GM21825 (cell line): ENCODE measurements around the gene DENR.
"Not testable (repeated sequence)": the region's sequence is repeated elsewhere in the genome, so short reads cannot be mapped to it uniquely, and the experiment has no call there.

ENCODE experiments used
- ATAC-seq: cut with Tn5 transposase; IDR thresholded peaks from one replicate; pipeline ENCODE4 v1.9.1; 2021; ENCODE audit warnings: mild to moderate bottlenecking, moderate library complexity; ENCODE audit not compliant: unreplicated experiment

Gene DENR

GRCh38 chr12:122738571-122738970 lies 14.1 kb upstream of the DENR start:
- no peak for ATAC-seq

DNA sequence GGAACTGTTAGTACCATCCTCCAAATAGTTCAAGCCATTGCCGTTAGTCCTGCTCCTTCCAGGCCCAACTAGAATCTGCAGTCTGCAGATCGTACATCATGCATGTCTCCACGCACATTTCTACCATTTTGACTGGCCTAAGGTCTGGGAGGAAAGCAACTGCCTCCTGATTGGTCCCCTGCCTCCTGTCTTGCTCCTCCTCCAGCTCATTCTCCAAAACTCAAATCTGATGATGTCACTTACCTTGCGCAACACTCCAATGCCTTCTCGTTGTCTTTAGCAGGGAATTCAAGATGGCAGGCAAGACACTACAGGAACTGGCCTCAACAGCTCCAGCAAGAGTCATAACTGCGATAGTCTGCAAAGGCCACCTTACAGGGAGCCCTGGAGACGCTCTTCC lies 12.3 kb upstream of the DENR start:
- ATAC-seq, result no peak

DNA sequence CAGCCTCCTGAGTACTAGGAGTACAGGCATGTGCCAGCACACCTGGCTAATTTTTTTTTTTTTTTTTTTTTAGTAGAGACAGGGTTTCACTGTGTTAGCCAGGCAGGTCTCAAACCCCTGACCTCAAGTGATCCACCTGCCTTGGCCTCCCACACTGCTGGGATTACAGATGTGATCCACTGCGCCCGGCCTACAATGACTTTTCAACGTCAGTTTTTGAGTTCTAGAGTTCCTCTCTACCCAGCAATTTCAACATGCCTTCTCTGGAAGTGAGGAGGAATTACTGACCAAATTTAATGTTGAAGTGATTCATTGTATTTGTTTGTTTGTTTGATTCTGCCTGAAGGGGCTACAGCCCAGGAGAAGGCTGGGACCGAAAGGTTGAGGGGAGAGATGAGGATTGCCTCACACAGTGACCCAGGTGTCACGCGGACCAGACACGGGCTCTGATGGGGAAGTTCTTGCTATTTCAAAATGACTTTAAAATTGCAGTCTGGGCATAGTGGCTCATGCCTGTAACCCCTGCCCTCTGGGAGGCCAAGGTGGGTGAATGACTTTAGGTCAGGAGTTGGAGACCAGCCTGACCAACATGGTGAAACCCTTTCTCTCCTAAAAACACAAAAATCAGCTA lies 8.6 kb upstream of the DENR start:
- ATAC-seq, result no peak

DNA sequence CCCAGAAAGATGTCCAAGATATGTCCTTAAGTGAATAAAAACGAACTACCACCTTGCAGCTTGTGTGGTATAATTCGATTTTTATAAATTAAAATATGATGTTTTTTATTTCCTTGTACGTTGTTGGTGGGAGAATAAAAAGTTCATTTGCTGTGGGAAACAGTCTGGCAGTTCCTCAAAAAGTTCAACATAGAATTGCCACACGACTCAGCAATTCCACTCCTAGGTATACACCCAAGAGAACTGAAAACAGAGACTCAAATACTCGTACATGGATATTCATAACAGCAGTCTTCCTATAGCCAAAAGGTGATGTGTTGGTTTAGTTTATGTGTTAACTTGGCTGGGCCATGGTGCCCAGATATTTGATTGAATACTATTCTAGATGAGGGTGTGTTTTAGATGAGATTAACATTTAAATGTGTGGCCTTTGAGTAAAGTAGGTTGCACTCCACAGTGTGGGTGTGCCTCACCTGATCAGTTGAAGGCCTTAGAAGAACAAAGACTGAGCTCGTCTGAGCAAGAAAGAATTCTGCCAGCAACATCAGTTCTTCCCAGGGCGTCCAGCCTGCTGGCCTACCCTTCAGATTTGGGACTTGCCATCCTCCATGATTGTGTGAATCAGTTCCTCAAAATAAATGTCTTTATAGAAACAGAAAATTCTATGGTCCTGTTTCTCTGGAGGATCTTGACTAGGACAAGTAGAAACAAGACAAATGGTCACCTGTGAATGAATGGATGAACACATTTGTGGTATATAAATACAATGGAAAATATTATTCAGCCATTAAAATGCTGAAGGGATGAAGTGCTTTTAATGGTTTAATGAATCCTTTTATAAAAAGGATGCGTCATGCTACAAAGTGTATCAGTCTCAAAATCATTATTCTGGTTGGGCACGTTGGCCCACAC lies 5.1 kb upstream of the DENR start:
- no peak for ATAC-seq

- no peak for ATAC-seq
These were observed 2.9 kb upstream of the DENR start for GRCh38 chr12:122749569-122750332.

DNA sequence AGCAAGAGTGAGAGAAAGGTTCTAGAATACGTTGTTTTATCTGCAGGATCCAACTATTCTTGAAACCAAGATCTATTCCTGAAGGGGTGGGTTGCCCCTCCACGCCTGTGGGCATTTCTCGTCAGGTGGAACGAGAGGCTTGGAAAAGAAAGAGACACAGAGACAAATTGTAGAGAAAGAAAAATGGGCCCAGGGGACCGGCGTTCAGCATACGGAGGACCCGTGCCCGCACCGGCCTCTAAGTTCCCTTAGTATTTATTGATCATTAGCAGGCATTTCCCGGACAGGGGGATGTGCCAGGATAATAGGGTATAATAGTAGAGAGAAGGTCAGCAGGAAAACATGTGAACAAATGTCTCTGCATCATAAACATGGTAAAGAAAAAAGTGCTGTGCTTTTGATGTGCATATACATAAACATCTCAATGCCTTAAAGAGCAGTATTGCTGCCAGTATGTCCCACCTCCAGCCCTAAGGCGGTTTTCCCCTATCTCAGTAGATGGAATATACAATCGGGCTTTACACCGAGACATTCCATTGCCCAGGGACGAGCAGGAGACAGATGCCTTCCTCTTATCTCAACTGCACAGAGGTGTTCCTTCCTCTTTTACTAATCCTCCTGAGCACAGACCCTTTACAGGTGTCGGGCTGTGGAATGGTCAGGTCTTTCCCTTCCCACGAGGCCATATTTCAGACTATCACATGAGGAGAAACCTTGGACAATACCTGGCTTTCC lies 1.7 kb upstream of the DENR start:
- not testable (repeated sequence) for ATAC-seq

DNA sequence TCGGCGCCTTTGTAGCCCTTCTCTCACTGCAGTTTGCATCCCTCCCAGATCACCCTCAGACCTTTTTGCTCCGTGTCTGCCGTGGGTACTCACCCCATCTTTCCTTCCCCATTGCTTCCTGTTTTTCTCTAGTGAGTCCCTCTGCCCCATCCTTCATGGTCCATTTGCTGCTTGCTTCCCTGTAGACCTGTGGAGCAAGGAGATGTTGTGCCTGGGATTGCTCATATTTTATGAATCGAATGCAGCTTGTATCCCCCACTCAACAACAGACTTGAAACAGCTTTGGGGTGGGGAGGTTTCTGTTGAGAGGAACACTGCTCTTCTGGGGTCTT lies 661 bp downstream of the DENR start:
- peak; percentile 5 for ATAC-seq

- no peak for ATAC-seq
These were observed 2.2 kb downstream of the DENR start for GRCh38 chr12:122754790-122755189.

GRCh38 chr12:122757568-122757967 lies 4.9 kb downstream of the DENR start:
- ATAC-seq, result no peak

- no peak for ATAC-seq
These were observed 32.9 kb downstream of the DENR start for GRCh38 chr12:122785503-122785902.

GRCh38 chr12:122788387-122788786 lies 35.8 kb downstream of the DENR start:
- ATAC-seq, result no peak

DNA sequence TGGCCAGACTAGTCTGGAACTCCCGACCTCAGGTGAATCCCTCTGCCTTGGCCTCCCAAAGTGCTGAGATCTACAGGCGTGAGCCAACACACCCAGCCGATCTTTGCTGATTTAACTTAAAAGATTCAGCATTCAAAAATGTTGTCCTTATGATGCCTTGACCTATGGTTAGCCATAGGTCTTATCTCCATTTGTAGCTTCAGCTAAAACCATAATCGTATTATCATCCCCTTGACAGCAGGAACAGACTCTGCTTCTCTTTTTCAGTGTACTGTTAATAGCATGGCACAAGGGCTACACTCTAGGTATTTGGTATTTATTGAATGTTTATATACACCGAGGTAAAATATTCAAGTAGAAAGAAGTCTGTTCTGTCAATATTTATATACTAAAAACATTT lies 37.0 kb downstream of the DENR start:
- no peak for ATAC-seq

DNA sequence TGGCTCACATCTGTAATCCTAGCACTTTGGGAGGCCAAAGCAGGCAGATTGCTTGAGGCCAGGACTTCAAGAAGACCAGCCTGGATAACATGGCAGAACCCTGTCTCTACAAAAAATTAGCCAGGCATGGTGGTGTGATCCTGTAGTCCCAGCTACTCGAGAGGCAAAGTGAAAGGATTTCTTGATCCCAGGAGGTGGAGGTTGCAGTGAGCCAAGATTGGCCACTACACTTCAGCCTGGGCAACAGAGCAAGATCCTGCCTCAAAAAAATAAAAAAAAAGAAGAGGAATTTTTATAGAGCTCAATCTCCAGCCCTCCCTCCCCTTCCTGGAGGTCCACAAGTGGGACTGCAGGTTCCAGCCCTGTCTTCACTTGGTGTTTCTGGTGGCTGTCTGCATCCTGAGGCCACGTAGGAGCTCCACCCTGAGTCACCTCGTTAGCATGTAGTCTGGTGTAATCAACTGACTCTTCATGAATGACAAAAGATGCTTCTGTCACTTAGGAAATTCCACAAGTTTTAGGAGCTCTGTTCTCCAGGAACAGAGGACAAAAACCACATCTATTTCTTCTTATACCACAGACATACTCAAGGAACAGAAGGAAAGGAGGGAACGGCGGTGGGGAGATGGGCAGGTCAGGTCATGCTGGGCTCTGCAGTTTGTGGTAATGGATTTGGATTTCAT lies 37.9 kb downstream of the DENR start:
- ATAC-seq, result no peak

DNA sequence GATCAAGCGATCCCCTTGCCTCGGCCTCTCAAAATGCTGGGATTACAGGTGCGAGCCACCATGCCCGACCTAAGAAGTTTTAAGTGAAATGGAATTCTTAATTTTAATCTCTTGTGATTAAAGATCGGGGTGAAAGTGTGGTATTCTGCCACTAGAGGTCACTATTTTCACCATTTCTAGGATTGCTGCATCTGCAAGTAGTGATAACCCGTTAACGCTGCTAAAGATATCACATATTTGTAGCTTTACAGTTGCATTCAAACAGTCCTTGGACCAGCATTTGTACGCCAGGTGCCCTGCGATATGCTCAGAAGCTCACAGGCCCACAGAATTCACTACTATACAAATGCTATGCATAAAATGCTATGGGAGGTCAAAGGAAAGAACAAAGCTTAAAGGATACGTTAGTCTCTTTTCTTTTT lies 41.1 kb downstream of the DENR start:
- no peak for ATAC-seq

GRCh38 chr12:122795807-122796206 lies 43.2 kb downstream of the DENR start:
- no peak for ATAC-seq

DNA sequence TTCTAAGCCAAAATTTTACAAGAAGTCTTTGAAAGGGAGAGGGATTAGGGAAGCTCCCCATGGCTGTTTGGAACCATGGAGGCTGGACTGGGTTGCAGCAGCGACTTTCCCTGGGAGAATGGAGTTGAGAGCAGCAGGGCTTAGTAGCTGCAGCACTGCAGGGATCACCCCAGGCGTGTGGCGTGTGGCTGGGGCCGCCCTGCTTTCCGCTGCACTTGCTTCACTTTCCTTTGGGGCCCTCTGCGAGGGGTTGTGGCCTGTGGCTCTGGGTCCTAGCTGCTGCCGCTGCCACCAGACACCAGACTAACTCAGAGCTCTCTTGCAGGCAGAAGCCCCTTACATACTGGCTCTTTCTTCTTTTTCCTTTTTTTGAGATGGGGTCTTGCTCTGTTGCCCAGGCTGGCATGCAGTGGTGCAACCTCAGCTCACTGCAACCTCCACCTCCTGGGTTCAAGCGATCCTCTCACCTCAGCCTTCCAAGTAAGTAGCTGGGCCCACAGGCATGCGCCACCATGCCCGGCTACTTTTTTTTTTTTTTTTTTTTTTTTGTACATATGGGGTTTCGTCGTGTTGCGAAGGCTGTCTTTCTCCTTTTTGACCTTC lies 47.1 kb downstream of the DENR start:
- no peak for ATAC-seq

DNA sequence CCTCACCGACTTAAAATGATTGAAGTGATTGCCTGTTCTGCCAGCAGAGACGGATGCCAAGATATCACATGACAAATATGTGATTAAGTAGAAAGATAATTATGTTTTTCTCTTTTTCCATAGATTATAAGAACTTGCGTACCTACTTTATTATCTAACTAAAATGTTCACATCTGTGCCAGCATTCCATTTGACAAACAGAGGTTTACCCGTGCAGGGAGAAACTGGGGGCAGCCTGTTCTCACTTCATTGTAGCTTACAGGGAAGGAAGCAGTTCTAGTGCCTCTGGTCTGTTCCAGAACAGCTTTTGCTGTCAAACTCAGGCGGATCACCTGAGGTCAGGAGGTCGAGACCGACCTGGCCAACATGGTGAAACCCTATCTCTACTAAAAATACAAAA lies 51.3 kb downstream of the DENR start:
- no peak for ATAC-seq

DNA sequence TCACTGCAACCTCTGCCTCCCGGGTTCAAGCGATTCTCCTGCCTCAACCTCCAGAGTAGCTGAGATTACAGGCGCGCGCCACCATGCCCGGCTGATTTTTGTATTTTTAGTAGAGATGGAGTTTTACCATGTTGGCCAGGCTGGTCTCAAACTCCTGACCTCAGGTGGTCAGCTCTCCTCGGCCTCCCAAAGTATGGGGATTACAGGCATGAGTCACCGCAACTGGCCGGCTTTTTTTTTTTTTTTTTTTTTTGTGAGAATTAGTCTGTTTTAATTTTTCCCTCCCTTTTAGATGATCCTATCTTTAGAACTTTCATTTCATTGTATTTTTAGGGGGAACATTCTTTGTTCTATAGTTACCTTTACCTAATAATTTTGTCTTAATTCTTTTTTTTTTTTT lies 52.3 kb downstream of the DENR start:
- ATAC-seq, result not testable (repeated sequence)

DNA sequence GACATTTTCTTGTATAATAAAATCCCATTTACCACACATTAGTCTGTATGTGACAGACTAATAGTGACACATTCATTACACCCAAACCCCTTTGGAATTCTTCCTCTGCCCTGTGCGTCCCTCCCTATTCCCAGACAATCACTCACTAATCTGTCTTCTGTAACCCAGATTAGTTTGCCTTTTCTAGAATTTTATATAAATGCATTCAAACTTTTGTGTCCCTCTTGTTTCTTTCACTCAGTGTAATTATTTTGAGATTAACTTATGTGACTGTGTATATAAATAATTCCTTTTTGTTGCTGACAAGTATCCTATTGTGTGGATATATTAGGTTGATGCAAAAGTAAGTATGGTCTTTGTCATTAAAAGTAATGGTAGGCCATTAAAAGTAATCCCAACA lies 55.0 kb downstream of the DENR start:
- no peak for ATAC-seq

DNA sequence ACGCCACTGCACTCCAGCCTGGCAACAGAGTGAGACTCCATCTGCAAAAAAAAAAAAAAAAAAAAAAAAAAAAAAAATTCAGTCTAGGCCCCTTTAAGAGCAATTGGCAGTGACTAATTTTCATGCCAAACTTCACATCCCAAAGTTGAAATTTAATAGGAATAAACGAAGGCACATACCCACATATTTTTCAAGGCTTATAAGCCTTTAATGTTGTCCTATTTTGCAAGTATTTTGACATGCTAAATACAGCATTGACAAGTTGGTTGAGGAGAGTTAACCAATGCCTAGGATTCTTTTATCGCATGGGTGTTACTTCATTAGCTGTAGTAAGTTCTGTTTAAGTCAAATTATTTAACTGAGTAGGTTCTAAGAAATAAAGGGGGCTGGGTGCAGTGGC lies 59.2 kb downstream of the DENR start:
- ATAC-seq, result no peak
